Upper lobe of left lung (tissue), 6 donors: Measurements from ENCODE around the gene EEF2K. TPM values are rescaled to one million over a fixed set of nuclear protein-coding genes. Genes with fewer than 3 reads are reported as not detected.

ENCODE experiments used
- ATAC-seq, 2 donors: fragments of 200-7000 bp; cut with Tn5 transposase; one replicate each; pipeline ENCODE4 v1.9.1; 2022; ENCODE audit warnings: mild to moderate bottlenecking in 2 of 2, moderate library complexity in 2 of 2; ENCODE audit not compliant: low FRiP score in 2 of 2
- DNase-seq, 2 donors: peaks; one replicate each; pipeline ENCODE4 v3.0.0-alpha.2; 2019 to 2020
- H3K27ac ChIP-seq, 4 donors: fragments of 200-600 bp; sonication (generic); one replicate each; pipeline ENCODE4 v1.5.1; 2016 to 2019
- H3K27me3 ChIP-seq, 4 donors: fragments of 200-600 bp; sonication (generic); one replicate each; pipeline ENCODE4 v1.5.1; 2017 to 2019
- H3K36me3 ChIP-seq, 4 donors: fragments of 200-600 bp; sonication (generic); one replicate each; pipeline ENCODE4 v1.5.1; 2016 to 2019
- H3K4me1 ChIP-seq, 4 donors: fragments of 200-600 bp; sonication (generic); one replicate each; pipeline ENCODE4 v1.5.1; 2018 to 2019
- H3K4me3 ChIP-seq, 4 donors: fragments of 200-600 bp; sonication (generic); one replicate each; pipeline ENCODE4 v1.5.1; 2017 to 2019; ENCODE audit warnings: mild to moderate bottlenecking in 2 of 4, moderate library complexity in 1 of 4
- H3K9me3 ChIP-seq, 4 donors: fragments of 200-600 bp; sonication (generic); one replicate each; pipeline ENCODE4 v1.5.1; 2018 to 2019
- CTCF ChIP-seq, 6 experiments: fragments of 450-650 bp in 4 of 6; fragments of 200-600 bp in 2 of 6; sonication (generic) in 2 of 6; IDR thresholded peaks; one replicate each; pipeline ENCODE4 v1.5.1; 2016 to 2019; ENCODE audit warnings: antibody characterized with exemption in 6 of 6
- EP300 ChIP-seq, 4 donors: sonication (generic); formaldehyde crosslinking; IDR thresholded peaks; one replicate each; pipeline ENCODE4 v1.5.1; 2017; ENCODE audit warnings: antibody characterized with exemption in 4 of 4, control low read depth in 2 of 4
- POLR2A ChIP-seq, 4 donors: fragments of 450-650 bp; IDR thresholded peaks; one replicate each; pipeline ENCODE4 v1.5.1; 2016 to 2017; ENCODE audit warnings: antibody characterized with exemption in 4 of 4, mild to moderate bottlenecking in 2 of 4
- POLR2AphosphoS5 ChIP-seq, 2 donors: sonication (generic); formaldehyde crosslinking; IDR thresholded peaks; one replicate each; pipeline ENCODE4 v1.5.1; 2017; ENCODE audit warnings: antibody characterized with exemption in 2 of 2
- WGBS, 2 donors: methylation state at CpG; one replicate each; pipeline ENCODE4 v1.1.5; 2017 to 2018; 5-methylcytosine and 5-hydroxymethylcytosine counted together
- total RNA-seq, 6 donors: library from RNA; depleted of rRNA in 4 of 6; stranded (reverse); fragments of >200 nt in 4 of 6; gene quantifications; one replicate each; pipeline versions ENCODE4 v1.1.0 to v1.2.1, GENCODE V29; 2016 to 2021
- donor health status: DM: no; HTN: no; CAD: no; lungs with moderate emphysema.
- donor health status: DM: no; HTN: yes; CAD: no; lungs with severe emphysema.

The EEF2K gene
- total RNA-seq, 6 donors from 2014 or later, result 16.9 to 48.2 (median 29.2) TPM

GRCh38 chr16:22317001-22317530, 111.0 kb downstream of the EEF2K start:
- ATAC-seq (no peak), DNase-seq (peak in 1 of 2 donors; percentile 73)
- 82% methylated on average over 10 of the region's 17 CpGs; no CpG with 5 or more reads in 1 of the 2 donors for WGBS, 2 donors
- TF ChIP-seq POLR2A (IDR thresholded peaks at IDR 0.05), result no peak
- no peaks in the 10 kb centered on the region for H3K9me3 ChIP-seq
- peaks cover 12 to 94% (median 75%) of the 10 kb centered on the region in 4 donors for H3K36me3 ChIP-seq
- H3K4me3 ChIP-seq, result no peak overlapping the region
- no peak overlapping the region for H3K27ac ChIP-seq
- H3K4me1 ChIP-seq, result peaks cover 0 to 5% (median 0%) of the 10 kb centered on the region in 4 donors
- no peaks in the 10 kb centered on the region for H3K27me3 ChIP-seq

GRCh38 chr16:22317625-22318024, 111.5 kb downstream of the EEF2K start:
- DNase-seq (no peak), ATAC-seq (no peak)
- H3K27ac ChIP-seq, result no peak overlapping the region
- WGBS, 2 donors, result 92 to 96% methylated on average over 6 of the region's 6 CpGs
- no peaks in the 10 kb centered on the region for H3K27me3 ChIP-seq
- no peak for TF ChIP-seq POLR2A (IDR thresholded peaks at IDR 0.05)
- no peak for TF ChIP-seq POLR2AphosphoS5 (IDR thresholded peaks at IDR 0.05)
- TF ChIP-seq EP300 (IDR thresholded peaks at IDR 0.05), result no peak
- H3K4me3 ChIP-seq, result no peak overlapping the region
- peaks cover 12 to 94% (median 75%) of the 10 kb centered on the region in 4 donors for H3K36me3 ChIP-seq
- H3K4me1 ChIP-seq, result peaks cover 0 to 5% (median 0%) of the 10 kb centered on the region in 4 donors
- no peaks in the 10 kb centered on the region for H3K9me3 ChIP-seq

GRCh38 chr16:22318690-22319358, 112.7 kb downstream of the EEF2K start:
- H3K4me3 ChIP-seq, result no peak overlapping the region
- 81 to 86% methylated on average over 18 of the region's 18 CpGs for WGBS, 2 donors
- peaks cover 0 to 5% (median 0%) of the 10 kb centered on the region in 4 donors for H3K4me1 ChIP-seq
- no peaks in the 10 kb centered on the region for H3K9me3 ChIP-seq
- ATAC-seq, result no peak
- no peaks in the 10 kb centered on the region for H3K27me3 ChIP-seq
- peaks cover 10 to 94% (median 70%) of the 10 kb centered on the region in 4 donors for H3K36me3 ChIP-seq
- peak in 5 of 6 experiments; percentile 36 to 59 (median 44) for TF ChIP-seq CTCF (IDR thresholded peaks at IDR 0.05)
- TF ChIP-seq EP300 (IDR thresholded peaks at IDR 0.05), result no peak
- no peak overlapping the region for H3K27ac ChIP-seq
- no peak for DNase-seq

GRCh38 chr16:22320572-22321339, 114.7 kb downstream of the EEF2K start:
- TF ChIP-seq POLR2AphosphoS5 (IDR thresholded peaks at IDR 0.05) (no peak), EP300 (IDR thresholded peaks at IDR 0.05) (no peak), CTCF (IDR thresholded peaks at IDR 0.05) (no peak)
- Histone ChIP-seq H3K27ac (no peak overlapping the region), H3K9me3 (no peaks in the 10 kb centered on the region), H3K36me3 (peaks cover 5 to 94% (median 72%) of the 10 kb centered on the region in 4 donors), H3K4me3 (no peak overlapping the region), H3K4me1 (peaks cover 0 to 5% (median 0%) of the 10 kb centered on the region in 4 donors), H3K27me3 (no peaks in the 10 kb centered on the region)
- DNase-seq (no peak), ATAC-seq (no peak)
- 80 to 81% methylated on average over 13 of the region's 13 CpGs for WGBS, 2 donors

GRCh38 chr16:22321340-22322001, 115.4 kb downstream of the EEF2K start:
- no peak overlapping the region for H3K4me3 ChIP-seq
- H3K27ac ChIP-seq, result no peak overlapping the region
- no peaks in the 10 kb centered on the region for H3K27me3 ChIP-seq
- 45 to 46% methylated on average over 13 to 16 of the region's 16 CpGs for WGBS, 2 donors
- TF ChIP-seq EP300 (IDR thresholded peaks at IDR 0.05), result no peak
- peak; percentile 77 to 90 (median 86) for TF ChIP-seq CTCF (IDR thresholded peaks at IDR 0.05)
- no peak for TF ChIP-seq POLR2AphosphoS5 (IDR thresholded peaks at IDR 0.05)
- no peak for TF ChIP-seq POLR2A (IDR thresholded peaks at IDR 0.05)
- ATAC-seq (peak; percentile 73 to 79), DNase-seq (peak; percentile 60 to 75)
- H3K9me3 ChIP-seq, result no peaks in the 10 kb centered on the region
- H3K4me1 ChIP-seq, result peaks cover 0 to 5% (median 0%) of the 10 kb centered on the region in 4 donors
- peaks cover 10 to 94% (median 73%) of the 10 kb centered on the region in 4 donors for H3K36me3 ChIP-seq
